Neutrophil (primary cell): ENCODE data around the gene TP63.

Source experiments
- H3K27ac ChIP-seq: fragments of 200-600 bp; sonication (generic); 2 replicates; pipeline ENCODE4 v1.5.1; 2016; ENCODE audit warnings: mild to moderate bottlenecking, moderate library complexity
- H3K27me3 ChIP-seq: fragments of 200-600 bp; sonication (generic); 2 replicates; pipeline ENCODE4 v1.6.0; 2016; ENCODE audit warnings: mild to moderate bottlenecking
- H3K36me3 ChIP-seq: fragments of 200-600 bp; sonication (generic); 2 replicates; pipeline ENCODE4 v1.5.1; 2017
- H3K4me1 ChIP-seq, 2 experiments: fragments of 200-600 bp in 1 of 2; sonication (generic) in 1 of 2; 1 replicate in 1 of 2; 2 replicates in 1 of 2; pipeline versions ENCODE4 v1.5.1 to v1.6.1; 2013 to 2016; ENCODE audit warnings: low read depth in 1 of 2, low read length in 1 of 2, mild to moderate bottlenecking in 1 of 2, moderate library complexity in 1 of 2; ENCODE audit not compliant: control insufficient read depth in 1 of 2, insufficient read depth in 1 of 2
- H3K4me3 ChIP-seq, 2 experiments: fragments of 200-600 bp in 1 of 2; sonication (generic) in 1 of 2; 1 replicate in 1 of 2; 2 replicates in 1 of 2; pipeline ENCODE4 v1.5.1; 2013 to 2016; ENCODE audit warnings: low read depth in 1 of 2, low read length in 1 of 2, mild to moderate bottlenecking in 1 of 2, moderate library complexity in 1 of 2
- H3K9me3 ChIP-seq: fragments of 200-600 bp; sonication (generic); 2 replicates; pipeline ENCODE4 v1.5.1; 2016
- CTCF ChIP-seq: fragments of 200-600 bp; sonication (generic); IDR thresholded peaks from 2 replicates; pipeline ENCODE4 v1.5.1; 2016; ENCODE audit warnings: antibody characterized with exemption

The TP63 gene

GRCh38 chr3:189803254-189803653, 172.1 kb downstream of the TP63 start:
- Histone ChIP-seq H3K4me1 (no peaks in the 10 kb centered on the region), H3K27me3 (no peaks in the 10 kb centered on the region), H3K4me3 (no peak overlapping the region), H3K36me3 (no peaks in the 10 kb centered on the region), H3K9me3 (no peaks in the 10 kb centered on the region), H3K27ac (no peak overlapping the region)
- no peak for TF ChIP-seq CTCF

- Histone ChIP-seq H3K4me1 (no peaks in the 10 kb centered on the region), H3K9me3 (no peaks in the 10 kb centered on the region), H3K36me3 (no peaks in the 10 kb centered on the region), H3K4me3 (no peak overlapping the region), H3K27me3 (no peaks in the 10 kb centered on the region), H3K27ac (no peak overlapping the region)
- TF ChIP-seq CTCF: no peak
Observed at GRCh38 chr3:189805375-189806067, 174.3 kb downstream of the TP63 start.

- no peak overlapping the region for H3K27ac ChIP-seq
- no peaks in the 10 kb centered on the region for H3K27me3 ChIP-seq
- no peaks in the 10 kb centered on the region for H3K4me1 ChIP-seq
- H3K9me3 ChIP-seq: no peaks in the 10 kb centered on the region
- TF ChIP-seq CTCF: no peak
- H3K36me3 ChIP-seq: no peaks in the 10 kb centered on the region
- H3K4me3 ChIP-seq: no peak overlapping the region
Observed at GRCh38 chr3:189806171-189806951, 175.2 kb downstream of the TP63 start.

- TF ChIP-seq CTCF: no peak
- Histone ChIP-seq H3K27ac (no peak overlapping the region), H3K9me3 (no peaks in the 10 kb centered on the region), H3K4me1 (no peaks in the 10 kb centered on the region), H3K36me3 (no peaks in the 10 kb centered on the region), H3K4me3 (no peak overlapping the region), H3K27me3 (no peaks in the 10 kb centered on the region)
Observed at GRCh38 chr3:189808246-189809007, 177.2 kb downstream of the TP63 start.

GRCh38 chr3:189809583-189809982, 178.4 kb downstream of the TP63 start:
- H3K36me3 ChIP-seq: no peaks in the 10 kb centered on the region
- no peaks in the 10 kb centered on the region for H3K4me1 ChIP-seq
- H3K9me3 ChIP-seq: no peaks in the 10 kb centered on the region
- no peak overlapping the region for H3K27ac ChIP-seq
- no peak for TF ChIP-seq CTCF
- no peak overlapping the region for H3K4me3 ChIP-seq
- no peaks in the 10 kb centered on the region for H3K27me3 ChIP-seq
